H1 (cell line): ENCODE results near the gene KRT7. TPM values are rescaled to one million over a fixed set of nuclear protein-coding genes. Genes with fewer than 3 reads are reported as not detected.

Experiments used
- RFX5 ChIP-seq: IDR thresholded peaks from 2 replicates; pipeline ENCODE4 v1.6.1; 2011; ENCODE audit warnings: low read depth, low read length, improper control_type of control experiment, borderline replicate concordance
- SAP30 ChIP-seq: fragments of 300-600 bp; sonication (generic); IDR thresholded peaks from 2 replicates; pipeline ENCODE4 v1.7.1; 2012; ENCODE audit warnings: low read length, moderate library complexity, mild to moderate bottlenecking, inconsistent platforms; ENCODE audit not compliant: insufficient read depth, insufficient replicate concordance
- SRF ChIP-seq: IDR thresholded peaks from 2 replicates; pipeline ENCODE4 v1.6.1; 2011; ENCODE audit warnings: mild to moderate bottlenecking, low read depth, low read length, moderate library complexity
- polyA plus RNA-seq, 7 experiments: library from polyadenylated mRNA; depleted of rRNA in 3 of 7; stranded (reverse) in 5 of 7; unstranded in 2 of 7; fragments of >200 nt in 5 of 7; fragments of 200-250 nt in 2 of 7; gene quantifications; 1 replicate in 5 of 7; 2 replicates in 1 of 7; 4 replicates in 1 of 7; pipeline versions ENCODE4 v1.2.1 to v1.2.3, GENCODE V29; 2011 to 2013; ENCODE audit warnings: missing spikeins in 2 of 7, mixed read lengths in 2 of 7
- total RNA-seq: library from RNA; stranded (reverse); fragmentation: NEBNext Ultra II Directional; extraction: Animal tissue kit (Norgen Biotek cat#: 25700); gene quantifications from 2 replicates; pipeline ENCODE4 v1.2.1, GENCODE V29; 2021

The KRT7 gene
- total and polyA plus RNA-seq, 2 of the 8 experiments (the other 6 are each of a cell fraction or from before 2014, with no cell fraction given), result 13.2 to 19.0 TPM

GRCh38 chr12:52267266-52267665 is 34.2 kb downstream of the KRT7 start (continued):
- TF ChIP-seq RFX5, result no peak
- no peak for TF ChIP-seq SAP30
- TF ChIP-seq SRF, result no peak
